HuH-7 (cell line): ENCODE data around the gene IL4I1.

ENCODE experiments used
- DNase-seq: peaks from one replicate; pipeline ENCODE4 v3.0.0; 2011; ENCODE audit warnings: low spot score

IL4I1 gene

GRCh38 chr19:49879243-49879963, 17.3 kb downstream of the IL4I1 start:
- no peak for DNase-seq

GRCh38 chr19:49878744-49879070, 18.0 kb downstream of the IL4I1 start:
- no peak for DNase-seq

DNA sequence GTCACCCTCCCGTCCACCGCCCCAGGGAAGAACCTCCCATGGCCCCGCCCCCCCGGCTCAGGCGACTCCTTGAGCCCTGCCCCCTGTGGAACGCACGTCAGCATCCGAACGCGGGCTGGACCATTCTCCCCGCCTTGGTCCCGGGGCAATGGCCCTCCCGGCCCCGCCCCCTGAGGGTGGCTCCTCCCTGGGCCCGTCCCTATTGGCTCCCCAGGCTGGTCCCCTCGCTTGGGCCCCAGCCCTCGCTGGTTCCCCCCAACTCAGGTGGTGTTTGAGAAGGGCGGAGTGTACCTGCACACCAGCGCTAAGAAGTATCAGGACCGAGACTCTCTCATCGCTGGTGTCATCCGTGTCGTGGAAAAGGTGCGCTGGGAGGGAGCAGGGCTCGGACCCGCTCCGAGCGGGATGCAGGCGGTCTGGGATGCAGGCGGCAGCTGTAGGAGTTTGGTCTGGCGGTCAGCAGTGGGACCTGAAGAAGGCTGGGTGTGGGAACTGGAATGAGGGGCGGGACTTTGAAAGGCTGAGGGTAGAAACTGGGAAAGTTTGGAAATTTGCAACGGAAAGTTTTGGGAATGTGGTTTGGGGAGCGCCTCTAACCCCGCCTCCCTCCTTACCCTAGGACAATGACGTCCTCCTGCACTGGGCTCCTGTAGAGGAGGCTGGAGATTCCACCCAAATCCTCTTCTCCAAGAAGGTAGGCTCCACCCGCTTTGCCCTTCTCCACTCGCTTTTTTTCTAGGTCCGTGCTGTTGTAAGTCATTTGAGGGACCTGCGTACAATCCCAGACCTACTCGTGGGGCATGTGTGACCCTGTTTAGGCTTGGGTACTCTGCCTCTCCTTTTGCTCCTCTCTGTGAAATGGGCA, 18.6 kb downstream of the IL4I1 start:
- DNase-seq = peak; percentile 96

GRCh38 chr19:49877020-49877878, 19.4 kb downstream of the IL4I1 start, which contains the start of the genes AKT1S1 and TBC1D17:
Gene AKT1S1, minus strand, starts transcription at chr19:49877355. Its CDS starts 4,060 bp downstream, at chr19:49873295.
Gene TBC1D17, plus strand, starts transcription at chr19:49877702. Its CDS starts 22 bp downstream, at chr19:49877724.
- peak; percentile 99 for DNase-seq

DNA sequence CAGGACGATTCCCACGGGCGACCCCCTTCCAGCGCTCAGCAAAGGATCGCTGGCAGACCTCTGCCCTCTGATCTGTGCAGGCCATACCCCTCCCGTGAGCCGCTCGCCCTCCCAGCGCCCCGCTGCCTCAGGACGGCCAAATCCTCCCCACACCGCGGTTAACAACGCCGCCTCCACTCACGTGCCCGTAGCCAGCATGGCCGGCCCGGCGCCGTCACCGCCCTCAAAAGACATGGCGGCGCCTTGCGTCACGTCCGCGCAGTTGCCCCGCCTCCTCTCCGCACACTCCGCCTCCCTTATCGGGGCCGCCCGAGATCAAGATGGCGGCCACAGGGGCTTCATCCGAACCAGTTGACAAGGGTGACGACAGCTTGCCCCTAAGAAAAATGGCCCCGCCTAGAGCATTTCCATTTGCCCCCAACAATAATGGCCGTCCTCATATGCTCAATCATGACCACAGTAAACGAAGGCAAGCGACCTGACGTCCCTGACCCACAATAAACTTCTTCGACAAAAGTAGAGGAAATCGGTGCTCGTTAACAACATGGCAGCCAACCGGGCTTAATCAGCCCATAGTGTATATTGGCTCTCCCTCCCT, 20.2 kb downstream of the IL4I1 start:
- DNase-seq = peak; percentile 61

DNA sequence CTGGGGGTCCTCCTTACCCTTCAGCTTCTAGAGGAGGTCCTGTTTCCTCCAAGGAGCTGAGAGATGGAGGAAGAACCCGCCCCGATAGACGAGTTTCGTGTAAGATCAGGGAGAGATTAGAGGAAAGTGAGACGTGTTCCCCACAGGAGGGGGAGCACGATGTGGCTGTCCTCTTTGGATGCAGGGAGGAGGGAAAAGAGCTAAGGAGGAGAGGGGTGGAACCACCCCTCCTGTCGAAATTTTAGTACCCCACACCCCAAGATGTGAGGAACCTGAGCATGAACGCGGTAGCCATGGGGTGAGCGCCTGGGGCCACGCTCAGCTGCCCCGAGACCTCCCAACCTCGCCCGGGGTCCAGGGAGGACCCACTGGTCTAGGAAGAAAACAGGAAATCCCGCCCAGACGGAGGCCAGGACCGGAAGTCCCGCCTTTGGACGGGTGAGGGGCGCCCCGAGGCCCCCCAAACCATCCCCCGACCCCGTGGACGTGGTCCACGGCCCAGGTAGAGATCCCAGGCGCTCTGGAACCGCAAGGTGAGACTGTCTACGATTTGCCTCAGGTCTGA, 20.7 kb downstream of the IL4I1 start:
- DNase-seq = peak; percentile 78

DNA sequence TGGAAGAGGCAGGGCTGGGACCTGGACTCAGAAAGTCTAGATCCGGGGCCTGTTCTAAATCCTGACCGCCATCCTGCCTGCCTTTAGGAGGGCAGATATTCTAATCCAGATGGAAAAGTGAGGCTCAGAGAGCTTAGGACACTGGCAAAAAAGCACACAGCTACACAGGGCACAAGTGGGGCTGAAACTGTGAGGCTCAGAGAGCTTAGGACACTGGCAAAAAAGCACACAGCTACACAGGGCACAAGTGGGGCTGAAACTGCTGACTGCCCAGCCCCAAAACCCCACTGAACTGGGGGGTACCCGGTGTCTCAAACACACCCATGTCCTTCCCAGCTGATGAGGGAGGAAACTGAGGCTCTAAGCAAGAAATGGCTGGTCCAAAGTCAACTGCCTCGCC, 21.5 kb downstream of the IL4I1 start:
- DNase-seq = no peak

DNA sequence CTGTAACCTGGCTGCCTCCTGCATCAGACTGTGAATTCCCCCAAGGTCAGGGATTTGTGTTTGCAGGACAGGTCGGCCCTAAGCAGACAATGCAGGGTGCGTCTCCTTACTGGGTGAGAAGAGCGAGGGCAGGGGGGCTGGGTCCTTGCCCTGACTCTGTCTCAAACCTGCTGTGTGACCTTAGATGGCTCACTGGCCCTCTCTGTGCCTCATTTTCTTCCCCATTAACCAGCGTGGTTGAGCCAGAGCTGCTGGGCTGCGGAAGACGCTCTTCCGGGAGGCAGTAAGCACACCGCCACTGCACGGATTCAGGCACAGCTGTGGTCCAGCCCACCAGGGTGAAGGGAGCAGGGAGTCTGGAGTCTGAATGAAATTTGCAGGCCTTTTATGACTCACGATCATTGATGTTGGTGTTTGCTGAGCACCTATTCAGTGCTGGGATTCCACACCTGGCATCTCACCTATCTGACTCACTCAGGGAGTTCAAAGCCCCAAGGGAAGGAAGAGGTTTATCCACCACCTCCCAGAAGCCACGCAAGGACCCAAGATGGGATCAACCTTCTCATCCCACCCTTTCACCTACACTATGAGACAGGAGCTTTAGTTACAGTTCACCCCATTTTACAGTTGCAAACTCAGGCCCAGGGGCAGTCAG, 22.1 kb downstream of the IL4I1 start:
- DNase-seq = no peak

DNA sequence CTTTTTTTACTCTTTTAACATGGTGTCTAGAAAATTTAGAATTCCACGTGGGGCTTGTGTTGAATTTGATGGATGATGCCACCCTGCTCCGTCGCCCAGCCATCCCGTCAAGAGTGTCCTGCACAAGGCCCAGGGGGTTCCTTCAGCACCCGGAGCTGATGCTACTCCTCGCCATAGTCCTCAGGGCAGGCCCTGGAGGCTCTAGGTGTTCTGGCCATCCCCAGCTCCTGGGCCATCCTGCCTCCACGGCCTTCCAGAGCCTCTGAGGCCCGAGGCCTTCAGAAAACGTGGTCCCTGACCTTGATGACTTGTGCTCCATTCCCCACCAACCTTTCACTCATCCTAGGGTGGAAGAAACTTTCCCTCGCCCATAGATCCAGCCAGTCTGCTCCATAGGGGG, 22.9 kb downstream of the IL4I1 start:
- no peak for DNase-seq

- DNase-seq = no peak
Observed at GRCh38 chr19:49873129-49873521, 23.6 kb downstream of the IL4I1 start.

GRCh38 chr19:49872245-49873128, 24.2 kb downstream of the IL4I1 start:
- no peak for DNase-seq

DNA sequence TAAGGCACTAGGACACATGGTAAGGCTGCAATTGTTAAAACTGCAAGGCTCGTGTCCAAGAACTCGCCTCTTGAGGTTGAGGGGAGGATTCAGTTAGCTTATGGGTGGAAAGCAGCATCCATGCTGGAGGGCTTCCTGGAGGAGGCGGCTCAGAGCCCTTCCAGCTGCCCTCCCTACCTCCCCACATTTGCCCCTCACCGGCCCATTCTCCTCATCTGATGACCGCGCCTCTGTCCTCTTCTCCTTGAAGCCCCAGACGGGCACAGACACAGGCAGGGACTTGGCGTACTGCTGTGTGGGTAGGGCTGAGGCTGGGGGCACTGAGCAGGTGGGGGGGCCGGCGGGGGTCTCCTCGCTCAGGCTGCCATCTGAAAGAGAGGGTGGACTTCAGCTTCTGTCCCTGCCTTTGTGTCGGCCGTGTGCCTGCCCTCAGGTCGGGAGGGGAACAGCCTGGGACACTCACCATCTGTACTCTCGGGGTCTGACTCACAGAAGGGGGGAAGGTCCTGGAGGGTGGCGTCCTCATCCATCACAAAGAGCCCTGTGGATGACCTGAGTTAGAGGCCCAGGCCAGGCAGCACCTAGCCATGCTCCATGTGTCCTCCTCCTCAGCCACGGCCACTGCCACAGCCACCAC, 25.2 kb downstream of the IL4I1 start:
- DNase-seq = no peak

DNA sequence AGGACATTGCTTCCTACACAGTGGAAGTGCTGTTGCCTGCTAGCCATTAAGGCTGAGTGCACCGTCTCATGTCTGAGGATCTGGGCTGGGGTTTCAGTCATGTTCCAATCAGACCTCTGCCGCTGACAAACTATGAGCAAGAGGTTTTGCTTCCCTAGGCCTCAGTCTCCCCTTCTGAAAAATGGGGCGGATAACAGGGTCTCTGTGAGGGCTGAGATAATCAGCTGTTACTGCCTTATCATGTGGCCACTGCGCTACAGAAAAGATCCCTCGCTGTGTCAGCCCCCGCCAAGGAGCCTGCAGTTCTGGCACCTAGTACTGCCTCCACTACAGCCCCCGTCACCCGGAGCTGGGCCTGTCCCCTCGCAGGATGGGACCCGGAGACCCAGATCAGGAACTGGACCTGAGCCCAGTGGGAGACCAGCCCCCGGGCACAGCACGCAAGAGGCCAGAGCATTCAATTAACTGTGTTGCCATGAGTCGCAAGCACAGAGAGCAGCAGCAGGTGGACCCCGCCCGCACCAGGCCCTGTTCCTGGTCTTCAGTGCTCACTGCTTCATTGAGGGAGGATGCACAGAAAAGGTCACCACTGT, 26.3 kb downstream of the IL4I1 start:
- DNase-seq = no peak

GRCh38 chr19:49869484-49870308, 27.0 kb downstream of the IL4I1 start:
- peak; percentile 97 for DNase-seq

DNA sequence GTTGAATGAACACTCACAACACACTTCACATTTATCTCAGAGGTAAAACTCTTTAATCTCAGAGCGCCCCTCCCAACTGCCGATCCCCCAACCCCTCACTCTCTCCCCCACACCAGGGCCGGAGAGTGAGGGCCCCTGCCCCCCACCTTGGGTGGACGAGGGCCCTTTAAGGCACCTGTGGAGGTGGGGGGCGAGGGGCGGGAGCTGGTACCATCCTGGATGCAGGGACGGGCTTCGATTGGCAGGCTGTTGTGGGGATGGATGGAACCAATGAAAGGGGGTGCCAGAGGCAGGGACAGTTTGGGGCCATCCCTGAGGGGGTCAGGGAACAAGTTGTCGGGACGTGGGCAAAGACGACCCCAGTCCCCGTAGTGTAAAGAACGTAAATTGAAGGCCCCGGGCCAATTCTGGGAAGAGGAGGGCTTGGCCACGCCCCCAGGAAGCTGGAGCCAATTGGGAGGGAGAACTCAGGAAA, 27.6 kb downstream of the IL4I1 start:
- peak; percentile 60 for DNase-seq

DNA sequence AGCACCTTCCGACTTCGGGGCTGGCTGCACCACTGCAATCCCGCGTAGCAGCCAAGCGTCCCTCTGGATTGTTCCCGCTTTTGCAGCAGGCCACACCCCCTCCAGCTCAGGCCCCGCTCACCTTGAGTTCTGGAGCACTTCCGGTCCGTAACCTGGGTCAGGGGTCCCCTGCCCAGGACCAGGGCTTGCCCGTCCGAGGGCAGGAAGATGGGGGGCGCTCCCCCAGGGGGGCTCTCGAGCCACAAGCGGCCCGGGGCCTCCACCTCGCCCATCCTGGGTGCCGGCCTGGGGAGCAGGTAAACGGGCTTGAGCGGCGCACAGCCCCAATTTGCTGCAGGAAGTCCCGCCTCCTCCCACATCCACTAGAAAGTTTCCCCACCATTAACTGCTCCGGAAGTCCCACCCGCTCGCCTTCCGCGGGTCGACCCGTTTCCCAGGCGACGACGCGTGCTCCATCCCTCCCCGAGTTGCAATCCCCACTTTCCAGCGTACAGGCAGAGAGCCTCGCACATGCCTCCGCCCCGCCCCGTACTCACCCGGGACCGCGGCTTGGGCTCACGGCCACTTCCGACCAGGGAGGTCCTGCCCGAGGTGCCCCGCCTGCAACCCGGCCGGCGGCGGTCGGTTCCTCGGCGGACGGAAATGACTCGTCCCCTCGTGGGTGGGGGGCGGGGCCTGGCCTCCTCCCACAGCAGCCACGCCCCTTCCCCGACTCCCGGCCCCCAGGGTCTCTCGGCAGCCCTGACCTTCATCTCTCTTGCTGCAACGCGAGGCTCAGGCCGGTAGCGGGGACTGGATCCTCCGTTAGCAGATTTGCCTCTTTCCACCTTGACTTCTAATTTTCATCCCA, 29.5 kb downstream of the IL4I1 start, which contains the start of gene PNKP:
TSS of gene PNKP (minus strand) at position 644 of the 850 bp plus-strand sequence. CDS start at position 272, 372 bp downstream.
- DNase-seq = peak; percentile 93

DNA sequence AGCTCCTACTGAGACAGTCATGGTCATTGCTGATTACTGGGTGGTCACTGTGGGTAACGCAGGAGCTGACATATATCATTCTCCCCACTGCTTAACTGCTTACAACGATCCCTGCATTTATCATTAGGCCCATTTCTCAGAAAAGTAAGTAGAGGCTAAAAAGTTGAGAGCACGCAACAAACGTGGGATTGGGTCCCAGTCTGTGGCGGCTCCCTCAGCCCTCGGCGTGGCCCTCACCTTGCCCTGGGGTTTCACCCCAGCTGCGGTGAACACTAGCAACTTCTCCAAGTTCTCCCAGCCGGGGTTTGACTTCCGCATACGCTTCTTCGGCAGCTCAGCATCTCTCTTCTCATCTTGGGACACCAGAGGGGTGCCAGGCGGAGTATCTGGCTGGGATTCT, 31.8 kb downstream of the IL4I1 start:
- DNase-seq = no peak
